ENCODE data around the gene INTU.

Gene INTU

GRCh38 chr4:127709456-127709855 is 76.7 kb downstream of the INTU start:
- Histone ChIP-seq H3K27me3 (replicated peaks; ENCODE audit: insufficient read depth, low read length) (no peaks in the 10 kb centered on the region), H3K4me2 (ENCODE audit: low read depth, low read length) (no peak overlapping the region), H3K4me3 (ENCODE audit: low read length) (no peak overlapping the region), H3K27ac (ENCODE audit: low read length) (no peak overlapping the region), H3K9me3 (replicated peaks; ENCODE audit: insufficient read depth, low read length) (no peaks in the 10 kb centered on the region), H4K20me1 (ENCODE audit: insufficient read depth, low read length) (no peaks in the 10 kb centered on the region), H2AFZ (ENCODE audit: low read length) (no peak overlapping the region), H3F3A (ENCODE audit: insufficient read depth, low read length) (no peaks in the 10 kb centered on the region), H3K79me2 (ENCODE audit: low read length) (no peaks in the 10 kb centered on the region), H3K36me3 (replicated peaks; ENCODE audit: insufficient read depth, low read length) (no peaks in the 10 kb centered on the region), H3K9ac (ENCODE audit: low read length) (no peak overlapping the region), H3K9me2 (replicated peaks; ENCODE audit: insufficient read depth, low read length) (no peaks in the 10 kb centered on the region), H3K4me1 (ENCODE audit: low read length) (no peaks in the 10 kb centered on the region)
- no peak for DNase-seq
- TF ChIP-seq EZH2 (optimal IDR thresholded peaks at IDR 0.05; ENCODE audit: low read depth, low read length): no peak
- no peak for TF ChIP-seq CTCF (IDR thresholded peaks at IDR 0.05; ENCODE audit: low read length)
- TF ChIP-seq EZH2phosphoT487 (IDR thresholded peaks at IDR 0.05; ENCODE audit: low read length): no peak

- H3K4me3 ChIP-seq (ENCODE audit: low read length): no peak within 1 kb of the TSS
- H4K20me1 ChIP-seq (ENCODE audit: insufficient read depth, low read length): no peaks in the 10 kb centered on the region
- H2AFZ ChIP-seq (ENCODE audit: low read length): no peak within 1 kb of the TSS
- H3K79me2 ChIP-seq (ENCODE audit: low read length): no peaks in the 10 kb centered on the region
- DNase-seq: no peak
- H3K9me2 ChIP-seq (replicated peaks; ENCODE audit: insufficient read depth, low read length): no peaks in the 10 kb centered on the region
- no peak within 1 kb of the TSS for H3K9ac ChIP-seq (ENCODE audit: low read length)
- no peaks in the 10 kb centered on the region for H3K27me3 ChIP-seq (replicated peaks; ENCODE audit: insufficient read depth, low read length)
- no peaks in the 10 kb centered on the region for H3K36me3 ChIP-seq (replicated peaks; ENCODE audit: insufficient read depth, low read length)
- no peaks in the 10 kb centered on the region for H3F3A ChIP-seq (ENCODE audit: insufficient read depth, low read length)
- no peak within 1 kb of the TSS for H3K27ac ChIP-seq (ENCODE audit: low read length)
- no peak within 1 kb of the TSS for H3K4me2 ChIP-seq (ENCODE audit: low read depth, low read length)
- TF ChIP-seq CTCF (IDR thresholded peaks at IDR 0.05; ENCODE audit: low read length): no peak
- TF ChIP-seq EZH2phosphoT487 (IDR thresholded peaks at IDR 0.05; ENCODE audit: low read length): no peak
- TF ChIP-seq EZH2 (optimal IDR thresholded peaks at IDR 0.05; ENCODE audit: low read depth, low read length): no peak
- no peaks in the 10 kb centered on the region for H3K4me1 ChIP-seq (ENCODE audit: low read length)
- H3K9me3 ChIP-seq (replicated peaks; ENCODE audit: insufficient read depth, low read length): no peaks in the 10 kb centered on the region
Observed at GRCh38 chr4:127730142-127730913, 97.6 kb downstream of the INTU start, which contains the start of gene SLC25A31. Gene SLC25A31, plus strand, starts transcription at chr4:127730400. Its CDS starts 146 bp downstream, at chr4:127730546.

- H3K4me3 ChIP-seq (ENCODE audit: low read length): no peak overlapping the region
- TF ChIP-seq CTCF (IDR thresholded peaks at IDR 0.05; ENCODE audit: low read length): no peak
- TF ChIP-seq EZH2phosphoT487 (IDR thresholded peaks at IDR 0.05; ENCODE audit: low read length): no peak
- TF ChIP-seq EZH2 (optimal IDR thresholded peaks at IDR 0.05; ENCODE audit: low read depth, low read length): no peak
- no peak overlapping the region for H3K9ac ChIP-seq (ENCODE audit: low read length)
- no peak overlapping the region for H2AFZ ChIP-seq (ENCODE audit: low read length)
- no peak overlapping the region for H3K4me2 ChIP-seq (ENCODE audit: low read depth, low read length)
- no peak for DNase-seq
- no peaks in the 10 kb centered on the region for H3F3A ChIP-seq (ENCODE audit: insufficient read depth, low read length)
- no peaks in the 10 kb centered on the region for H3K79me2 ChIP-seq (ENCODE audit: low read length)
- H3K9me2 ChIP-seq (replicated peaks; ENCODE audit: insufficient read depth, low read length): no peaks in the 10 kb centered on the region
- no peaks in the 10 kb centered on the region for H3K36me3 ChIP-seq (replicated peaks; ENCODE audit: insufficient read depth, low read length)
- no peaks in the 10 kb centered on the region for H3K27me3 ChIP-seq (replicated peaks; ENCODE audit: insufficient read depth, low read length)
- no peak overlapping the region for H3K27ac ChIP-seq (ENCODE audit: low read length)
- H4K20me1 ChIP-seq (ENCODE audit: insufficient read depth, low read length): no peaks in the 10 kb centered on the region
- no peaks in the 10 kb centered on the region for H3K9me3 ChIP-seq (replicated peaks; ENCODE audit: insufficient read depth, low read length)
- no peaks in the 10 kb centered on the region for H3K4me1 ChIP-seq (ENCODE audit: low read length)
Observed at GRCh38 chr4:127731406-127731805, 98.6 kb downstream of the INTU start.
